WTC11 (cell line): Measurements from ENCODE around the gene ZNF764. TPM values are rescaled to one million over a fixed set of nuclear protein-coding genes. Genes with fewer than 3 reads are reported as not detected.

Experiments used
- ATAC-seq: fragments of 200-7000 bp; cut with Tn5 transposase; 2 replicates; pipeline ENCODE4 v1.10.0; 2021; ENCODE audit warnings: mild to moderate bottlenecking, moderate library complexity
- CTCF ChIA-PET: fragments of 300-600 bp; sonication (Branson Sonifier 250); formaldehyde crosslinking; loops from one replicate; lab custom pipeline; 2021; ENCODE audit warnings: antibody characterized with exemption; lab: Charles Lee
- POLR2A ChIA-PET: fragments of 350-600 bp; sonication (Branson Sonifier 250); formaldehyde crosslinking; loops from one replicate; lab custom pipeline; 2021; ENCODE audit warnings: antibody characterized with exemption; lab: Charles Lee
- DNase-seq: peaks from one replicate; pipeline ENCODE4 v3.0.0; 2021; ENCODE audit warnings: low spot score
- H3K27ac Mint-ChIP-seq: 2 replicates; pipeline ENCODE4 v1.8.0; 2021; ENCODE audit warnings: mixed read lengths
- H3K27me3 Mint-ChIP-seq: 2 replicates; pipeline ENCODE4 v1.8.0; 2021; ENCODE audit warnings: low read depth, mild to moderate bottlenecking, moderate library complexity, mixed read lengths
- H3K36me3 Mint-ChIP-seq: 2 replicates; pipeline ENCODE4 v1.8.0; 2021; ENCODE audit warnings: mixed read lengths
- H3K4me1 Mint-ChIP-seq: 2 replicates; pipeline ENCODE4 v1.8.0; 2022; ENCODE audit warnings: mixed read lengths
- H3K4me3 Mint-ChIP-seq: 2 replicates; pipeline ENCODE4 v1.8.0; 2021; ENCODE audit warnings: mild to moderate bottlenecking, moderate library complexity, mixed read lengths
- H3K9me3 Mint-ChIP-seq: 2 replicates; pipeline ENCODE4 v1.8.0; 2021; ENCODE audit warnings: mixed read lengths
- CREM ChIP-seq: sonication (generic); formaldehyde crosslinking; IDR thresholded peaks from 2 replicates; pipeline ENCODE4 v1.8.1; 2022; ENCODE audit warnings: mild to moderate bottlenecking, missing genetic modification reagents, moderate library complexity
- FOXP1 ChIP-seq: sonication (generic); formaldehyde crosslinking; IDR thresholded peaks from 2 replicates; pipeline ENCODE4 v1.8.0; 2022; ENCODE audit warnings: missing genetic modification reagents, mild to moderate bottlenecking, moderate library complexity, borderline replicate concordance
- GABPB1 ChIP-seq: sonication (generic); formaldehyde crosslinking; IDR thresholded peaks from 2 replicates; pipeline ENCODE4 v1.8.1; 2023; ENCODE audit warnings: mild to moderate bottlenecking, missing genetic modification reagents
- GRHL2 ChIP-seq: fragments of 250-450 bp; sonication (Bioruptor Pico); IDR thresholded peaks from 2 replicates; pipeline ENCODE4 v1.8.0; 2022; ENCODE audit warnings: mild to moderate bottlenecking, moderate library complexity; ENCODE audit not compliant: insufficient replicate concordance, severe bottlenecking
- GTF2I ChIP-seq: fragments of 250-450 bp; sonication (Bioruptor Pico); conservative IDR thresholded peaks from 2 replicates; pipeline ENCODE4 v1.4.0; 2021; ENCODE audit warnings: mild to moderate bottlenecking
- PRRX2 ChIP-seq: fragments of 250-450 bp; sonication (Bioruptor Pico); IDR thresholded peaks from 2 replicates; pipeline ENCODE4 v1.8.0; 2021; ENCODE audit warnings: mild to moderate bottlenecking
- SP1 ChIP-seq: sonication (generic); formaldehyde crosslinking; conservative IDR thresholded peaks from 2 replicates; pipeline ENCODE4 v1.8.1; 2022; ENCODE audit warnings: missing genetic modification reagents
- TEAD1 ChIP-seq: sonication (generic); formaldehyde crosslinking; IDR thresholded peaks from 2 replicates; pipeline ENCODE4 v1.8.0; 2022; ENCODE audit warnings: mild to moderate bottlenecking, missing genetic modification reagents
- total RNA-seq: library from RNA; stranded (reverse); gene quantifications from 3 replicates; pipeline ENCODE4 v1.2.3, GENCODE V29; 2021
- TF ChIP-seq, protein P1 (sequence below): sonication (generic); formaldehyde crosslinking; IDR thresholded peaks from 2 replicates; pipeline ENCODE4 v1.8.0; 2023; ENCODE audit warnings: mild to moderate bottlenecking, missing genetic modification reagents
- TF ChIP-seq, protein P2 (sequence below): fragments of 250-450 bp; sonication (Bioruptor Pico); IDR thresholded peaks from 2 replicates; pipeline ENCODE4 v1.9.0; 2021; ENCODE audit warnings: mild to moderate bottlenecking, borderline replicate concordance
- TF ChIP-seq, protein P3 (sequence below): fragments of 250-450 bp; sonication (Bioruptor Pico); IDR thresholded peaks from 2 replicates; pipeline ENCODE4 v1.9.0; 2021; ENCODE audit warnings: mild to moderate bottlenecking
- TF ChIP-seq, protein P4 (sequence below): fragments of 250-450 bp; sonication (Bioruptor Pico); IDR thresholded peaks from 2 replicates; pipeline ENCODE4 v1.9.0; 2021; ENCODE audit warnings: mild to moderate bottlenecking
- TF ChIP-seq, protein P5 (sequence below): sonication (generic); formaldehyde crosslinking; IDR thresholded peaks from 2 replicates; pipeline ENCODE4 v1.8.0; 2023; ENCODE audit warnings: missing genetic modification reagents, mild to moderate bottlenecking, borderline replicate concordance
- TF ChIP-seq, protein P6 (sequence below): sonication (generic); formaldehyde crosslinking; IDR thresholded peaks from 2 replicates; pipeline ENCODE4 v1.8.0; 2022; ENCODE audit warnings: mild to moderate bottlenecking, missing genetic modification reagents
- TF ChIP-seq, protein P7 (sequence below): sonication (generic); formaldehyde crosslinking; IDR thresholded peaks from 2 replicates; pipeline ENCODE4 v1.8.1; 2022; ENCODE audit warnings: mild to moderate bottlenecking, moderate library complexity, missing genetic modification reagents

Gene ZNF764
- total RNA-seq, 1 experiment from 2014 or later, result 10.4 TPM

DNA sequence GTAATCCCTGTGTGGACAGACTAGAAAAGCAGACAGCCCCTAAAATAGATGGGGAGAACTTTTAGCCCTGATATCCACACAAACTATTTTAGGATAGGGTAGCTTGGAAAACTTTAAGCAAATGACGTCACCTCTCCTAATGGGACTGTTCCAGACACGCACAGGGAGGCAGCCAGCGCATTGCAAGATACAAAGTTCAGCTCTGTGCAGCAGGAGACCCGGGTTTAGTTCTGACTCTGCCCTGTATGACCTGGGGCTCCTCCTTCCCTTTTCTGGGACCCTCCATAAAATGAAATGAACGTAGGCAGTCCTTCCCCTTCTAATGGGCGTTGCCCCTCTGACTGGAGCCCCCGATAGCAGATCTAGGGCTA is 45.8 kb upstream of the ZNF764 start:
- Mint-ChIP-seq H3K27me3 (no peaks in the 10 kb centered on the region), H3K27ac (no peak overlapping the region), H3K9me3 (no peaks in the 10 kb centered on the region), H3K4me3 (no peak overlapping the region), H3K36me3 (peaks cover 33% of the 10 kb centered on the region), H3K4me1 (no peaks in the 10 kb centered on the region)
- ChIA-PET CTCF (interaction anchor here (0.8 to 4.7 kb wide), 3 partner anchors 12 to 186 kb away, joined by 3 to 41 read pairs (median 4); partner anchors contain the start of gene DCTPP1), POLR2A (no interaction called here)
- TF ChIP-seq PRRX2 (CRISPR knock-in tag) (no peak), GTF2I (CRISPR knock-in tag) (no peak)
- TF ChIP-seq, protein P1, sequence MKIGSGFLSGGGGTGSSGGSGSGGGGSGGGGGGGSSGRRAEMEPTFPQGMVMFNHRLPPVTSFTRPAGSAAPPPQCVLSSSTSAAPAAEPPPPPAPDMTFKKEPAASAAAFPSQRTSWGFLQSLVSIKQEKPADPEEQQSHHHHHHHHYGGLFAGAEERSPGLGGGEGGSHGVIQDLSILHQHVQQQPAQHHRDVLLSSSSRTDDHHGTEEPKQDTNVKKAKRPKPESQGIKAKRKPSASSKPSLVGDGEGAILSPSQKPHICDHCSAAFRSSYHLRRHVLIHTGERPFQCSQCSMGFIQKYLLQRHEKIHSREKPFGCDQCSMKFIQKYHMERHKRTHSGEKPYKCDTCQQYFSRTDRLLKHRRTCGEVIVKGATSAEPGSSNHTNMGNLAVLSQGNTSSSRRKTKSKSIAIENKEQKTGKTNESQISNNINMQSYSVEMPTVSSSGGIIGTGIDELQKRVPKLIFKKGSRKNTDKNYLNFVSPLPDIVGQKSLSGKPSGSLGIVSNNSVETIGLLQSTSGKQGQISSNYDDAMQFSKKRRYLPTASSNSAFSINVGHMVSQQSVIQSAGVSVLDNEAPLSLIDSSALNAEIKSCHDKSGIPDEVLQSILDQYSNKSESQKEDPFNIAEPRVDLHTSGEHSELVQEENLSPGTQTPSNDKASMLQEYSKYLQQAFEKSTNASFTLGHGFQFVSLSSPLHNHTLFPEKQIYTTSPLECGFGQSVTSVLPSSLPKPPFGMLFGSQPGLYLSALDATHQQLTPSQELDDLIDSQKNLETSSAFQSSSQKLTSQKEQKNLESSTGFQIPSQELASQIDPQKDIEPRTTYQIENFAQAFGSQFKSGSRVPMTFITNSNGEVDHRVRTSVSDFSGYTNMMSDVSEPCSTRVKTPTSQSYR, result no peak
- TF ChIP-seq, protein P2, sequence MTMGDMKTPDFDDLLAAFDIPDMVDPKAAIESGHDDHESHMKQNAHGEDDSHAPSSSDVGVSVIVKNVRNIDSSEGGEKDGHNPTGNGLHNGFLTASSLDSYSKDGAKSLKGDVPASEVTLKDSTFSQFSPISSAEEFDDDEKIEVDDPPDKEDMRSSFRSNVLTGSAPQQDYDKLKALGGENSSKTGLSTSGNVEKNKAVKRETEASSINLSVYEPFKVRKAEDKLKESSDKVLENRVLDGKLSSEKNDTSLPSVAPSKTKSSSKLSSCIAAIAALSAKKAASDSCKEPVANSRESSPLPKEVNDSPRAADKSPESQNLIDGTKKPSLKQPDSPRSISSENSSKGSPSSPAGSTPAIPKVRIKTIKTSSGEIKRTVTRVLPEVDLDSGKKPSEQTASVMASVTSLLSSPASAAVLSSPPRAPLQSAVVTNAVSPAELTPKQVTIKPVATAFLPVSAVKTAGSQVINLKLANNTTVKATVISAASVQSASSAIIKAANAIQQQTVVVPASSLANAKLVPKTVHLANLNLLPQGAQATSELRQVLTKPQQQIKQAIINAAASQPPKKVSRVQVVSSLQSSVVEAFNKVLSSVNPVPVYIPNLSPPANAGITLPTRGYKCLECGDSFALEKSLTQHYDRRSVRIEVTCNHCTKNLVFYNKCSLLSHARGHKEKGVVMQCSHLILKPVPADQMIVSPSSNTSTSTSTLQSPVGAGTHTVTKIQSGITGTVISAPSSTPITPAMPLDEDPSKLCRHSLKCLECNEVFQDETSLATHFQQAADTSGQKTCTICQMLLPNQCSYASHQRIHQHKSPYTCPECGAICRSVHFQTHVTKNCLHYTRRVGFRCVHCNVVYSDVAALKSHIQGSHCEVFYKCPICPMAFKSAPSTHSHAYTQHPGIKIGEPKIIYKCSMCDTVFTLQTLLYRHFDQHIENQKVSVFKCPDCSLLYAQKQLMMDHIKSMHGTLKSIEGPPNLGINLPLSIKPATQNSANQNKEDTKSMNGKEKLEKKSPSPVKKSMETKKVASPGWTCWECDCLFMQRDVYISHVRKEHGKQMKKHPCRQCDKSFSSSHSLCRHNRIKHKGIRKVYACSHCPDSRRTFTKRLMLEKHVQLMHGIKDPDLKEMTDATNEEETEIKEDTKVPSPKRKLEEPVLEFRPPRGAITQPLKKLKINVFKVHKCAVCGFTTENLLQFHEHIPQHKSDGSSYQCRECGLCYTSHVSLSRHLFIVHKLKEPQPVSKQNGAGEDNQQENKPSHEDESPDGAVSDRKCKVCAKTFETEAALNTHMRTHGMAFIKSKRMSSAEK (CRISPR knock-in tag), result no peak
- TF ChIP-seq, protein P3, sequence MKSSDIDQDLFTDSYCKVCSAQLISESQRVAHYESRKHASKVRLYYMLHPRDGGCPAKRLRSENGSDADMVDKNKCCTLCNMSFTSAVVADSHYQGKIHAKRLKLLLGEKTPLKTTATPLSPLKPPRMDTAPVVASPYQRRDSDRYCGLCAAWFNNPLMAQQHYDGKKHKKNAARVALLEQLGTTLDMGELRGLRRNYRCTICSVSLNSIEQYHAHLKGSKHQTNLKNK, result no peak
- DNase-seq (no peak), ATAC-seq (no peak)

DNA sequence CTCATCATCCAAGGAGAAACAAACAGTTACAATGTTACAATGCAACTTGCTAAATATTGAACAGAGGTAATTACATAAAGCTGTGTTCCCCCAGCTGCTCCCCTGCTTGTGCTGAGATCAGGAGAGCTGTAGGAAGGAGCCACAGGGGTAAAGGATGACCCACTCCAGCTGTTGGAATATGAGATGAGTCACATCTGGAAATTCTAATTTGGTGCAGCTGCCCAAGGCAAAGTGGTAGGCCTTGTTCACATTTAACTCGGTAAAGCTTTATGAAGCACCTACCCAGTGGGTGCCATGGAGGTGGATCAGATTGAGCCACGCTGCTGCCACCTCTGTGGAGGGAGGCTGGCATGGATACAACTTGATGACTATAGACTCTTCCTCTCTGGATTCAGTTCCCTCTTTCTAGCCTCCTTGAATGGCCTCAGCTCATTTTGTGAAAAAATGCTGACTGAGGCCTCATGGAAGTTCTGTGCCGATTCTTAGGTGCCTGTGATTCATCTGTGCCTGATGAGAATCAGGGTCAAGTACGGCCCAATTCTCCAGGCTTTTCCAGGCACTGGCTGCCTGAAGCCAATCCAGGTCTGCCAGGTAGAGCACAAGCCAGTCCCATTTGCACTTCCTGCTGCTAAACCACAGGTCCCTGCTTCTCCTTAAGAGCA is 44.6 kb upstream of the ZNF764 start:
- Mint-ChIP-seq H3K36me3 (peaks cover 32% of the 10 kb centered on the region), H3K27me3 (no peaks in the 10 kb centered on the region), H3K4me1 (no peaks in the 10 kb centered on the region), H3K27ac (peak overlapping the region; percentile 57; the same call in 1 of the 2 replicates), H3K9me3 (no peaks in the 10 kb centered on the region), H3K4me3 (no peak overlapping the region)
- ATAC-seq, result no peak
- POLR2A ChIA-PET, result interaction anchor here (0.7 to 1.4 kb wide), 2 partner anchors 7 to 17 kb away, joined by 3 to 4 read pairs; partner anchors contain the start of gene ZNF689
- DNase-seq, result no peak
- CTCF ChIA-PET, result interaction anchor here (1.3 to 4.7 kb wide), 4 partner anchors 13 to 185 kb away, joined by 3 to 41 read pairs (median 6); partner anchors contain the start of gene DCTPP1
- TF ChIP-seq, protein P4, sequence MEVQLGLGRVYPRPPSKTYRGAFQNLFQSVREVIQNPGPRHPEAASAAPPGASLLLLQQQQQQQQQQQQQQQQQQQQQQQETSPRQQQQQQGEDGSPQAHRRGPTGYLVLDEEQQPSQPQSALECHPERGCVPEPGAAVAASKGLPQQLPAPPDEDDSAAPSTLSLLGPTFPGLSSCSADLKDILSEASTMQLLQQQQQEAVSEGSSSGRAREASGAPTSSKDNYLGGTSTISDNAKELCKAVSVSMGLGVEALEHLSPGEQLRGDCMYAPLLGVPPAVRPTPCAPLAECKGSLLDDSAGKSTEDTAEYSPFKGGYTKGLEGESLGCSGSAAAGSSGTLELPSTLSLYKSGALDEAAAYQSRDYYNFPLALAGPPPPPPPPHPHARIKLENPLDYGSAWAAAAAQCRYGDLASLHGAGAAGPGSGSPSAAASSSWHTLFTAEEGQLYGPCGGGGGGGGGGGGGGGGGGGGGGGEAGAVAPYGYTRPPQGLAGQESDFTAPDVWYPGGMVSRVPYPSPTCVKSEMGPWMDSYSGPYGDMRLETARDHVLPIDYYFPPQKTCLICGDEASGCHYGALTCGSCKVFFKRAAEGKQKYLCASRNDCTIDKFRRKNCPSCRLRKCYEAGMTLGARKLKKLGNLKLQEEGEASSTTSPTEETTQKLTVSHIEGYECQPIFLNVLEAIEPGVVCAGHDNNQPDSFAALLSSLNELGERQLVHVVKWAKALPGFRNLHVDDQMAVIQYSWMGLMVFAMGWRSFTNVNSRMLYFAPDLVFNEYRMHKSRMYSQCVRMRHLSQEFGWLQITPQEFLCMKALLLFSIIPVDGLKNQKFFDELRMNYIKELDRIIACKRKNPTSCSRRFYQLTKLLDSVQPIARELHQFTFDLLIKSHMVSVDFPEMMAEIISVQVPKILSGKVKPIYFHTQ (CRISPR knock-in tag), result no peak
- TF ChIP-seq, protein P5, sequence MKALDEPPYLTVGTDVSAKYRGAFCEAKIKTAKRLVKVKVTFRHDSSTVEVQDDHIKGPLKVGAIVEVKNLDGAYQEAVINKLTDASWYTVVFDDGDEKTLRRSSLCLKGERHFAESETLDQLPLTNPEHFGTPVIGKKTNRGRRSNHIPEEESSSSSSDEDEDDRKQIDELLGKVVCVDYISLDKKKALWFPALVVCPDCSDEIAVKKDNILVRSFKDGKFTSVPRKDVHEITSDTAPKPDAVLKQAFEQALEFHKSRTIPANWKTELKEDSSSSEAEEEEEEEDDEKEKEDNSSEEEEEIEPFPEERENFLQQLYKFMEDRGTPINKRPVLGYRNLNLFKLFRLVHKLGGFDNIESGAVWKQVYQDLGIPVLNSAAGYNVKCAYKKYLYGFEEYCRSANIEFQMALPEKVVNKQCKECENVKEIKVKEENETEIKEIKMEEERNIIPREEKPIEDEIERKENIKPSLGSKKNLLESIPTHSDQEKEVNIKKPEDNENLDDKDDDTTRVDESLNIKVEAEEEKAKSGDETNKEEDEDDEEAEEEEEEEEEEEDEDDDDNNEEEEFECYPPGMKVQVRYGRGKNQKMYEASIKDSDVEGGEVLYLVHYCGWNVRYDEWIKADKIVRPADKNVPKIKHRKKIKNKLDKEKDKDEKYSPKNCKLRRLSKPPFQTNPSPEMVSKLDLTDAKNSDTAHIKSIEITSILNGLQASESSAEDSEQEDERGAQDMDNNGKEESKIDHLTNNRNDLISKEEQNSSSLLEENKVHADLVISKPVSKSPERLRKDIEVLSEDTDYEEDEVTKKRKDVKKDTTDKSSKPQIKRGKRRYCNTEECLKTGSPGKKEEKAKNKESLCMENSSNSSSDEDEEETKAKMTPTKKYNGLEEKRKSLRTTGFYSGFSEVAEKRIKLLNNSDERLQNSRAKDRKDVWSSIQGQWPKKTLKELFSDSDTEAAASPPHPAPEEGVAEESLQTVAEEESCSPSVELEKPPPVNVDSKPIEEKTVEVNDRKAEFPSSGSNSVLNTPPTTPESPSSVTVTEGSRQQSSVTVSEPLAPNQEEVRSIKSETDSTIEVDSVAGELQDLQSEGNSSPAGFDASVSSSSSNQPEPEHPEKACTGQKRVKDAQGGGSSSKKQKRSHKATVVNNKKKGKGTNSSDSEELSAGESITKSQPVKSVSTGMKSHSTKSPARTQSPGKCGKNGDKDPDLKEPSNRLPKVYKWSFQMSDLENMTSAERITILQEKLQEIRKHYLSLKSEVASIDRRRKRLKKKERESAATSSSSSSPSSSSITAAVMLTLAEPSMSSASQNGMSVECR (CRISPR knock-in tag), result no peak
- no peak for TF ChIP-seq CREM
- no peak for TF ChIP-seq PRRX2 (CRISPR knock-in tag)
- TF ChIP-seq GRHL2 (CRISPR knock-in tag), result no peak
- TF ChIP-seq, protein P6, sequence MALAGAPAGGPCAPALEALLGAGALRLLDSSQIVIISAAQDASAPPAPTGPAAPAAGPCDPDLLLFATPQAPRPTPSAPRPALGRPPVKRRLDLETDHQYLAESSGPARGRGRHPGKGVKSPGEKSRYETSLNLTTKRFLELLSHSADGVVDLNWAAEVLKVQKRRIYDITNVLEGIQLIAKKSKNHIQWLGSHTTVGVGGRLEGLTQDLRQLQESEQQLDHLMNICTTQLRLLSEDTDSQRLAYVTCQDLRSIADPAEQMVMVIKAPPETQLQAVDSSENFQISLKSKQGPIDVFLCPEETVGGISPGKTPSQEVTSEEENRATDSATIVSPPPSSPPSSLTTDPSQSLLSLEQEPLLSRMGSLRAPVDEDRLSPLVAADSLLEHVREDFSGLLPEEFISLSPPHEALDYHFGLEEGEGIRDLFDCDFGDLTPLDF (CRISPR knock-in tag), result no peak
- TF ChIP-seq FOXP1 (CRISPR knock-in tag), result no peak
- TF ChIP-seq SP1, result no peak
- no peak for TF ChIP-seq TEAD1 (CRISPR knock-in tag)
- no peak for TF ChIP-seq GABPB1
- TF ChIP-seq, protein P7, sequence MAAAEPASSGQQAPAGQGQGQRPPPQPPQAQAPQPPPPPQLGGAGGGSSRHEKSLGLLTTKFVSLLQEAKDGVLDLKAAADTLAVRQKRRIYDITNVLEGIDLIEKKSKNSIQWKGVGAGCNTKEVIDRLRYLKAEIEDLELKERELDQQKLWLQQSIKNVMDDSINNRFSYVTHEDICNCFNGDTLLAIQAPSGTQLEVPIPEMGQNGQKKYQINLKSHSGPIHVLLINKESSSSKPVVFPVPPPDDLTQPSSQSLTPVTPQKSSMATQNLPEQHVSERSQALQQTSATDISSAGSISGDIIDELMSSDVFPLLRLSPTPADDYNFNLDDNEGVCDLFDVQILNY (CRISPR knock-in tag), result no peak
